ENCODE measurements around the gene RFPL1.

Gene RFPL1

GRCh38 chr22:29443452-29443851, 5.1 kb downstream of the RFPL1 start:
- no peak for DNase-seq (ENCODE audit: low read depth in 2 of 2)

DNA sequence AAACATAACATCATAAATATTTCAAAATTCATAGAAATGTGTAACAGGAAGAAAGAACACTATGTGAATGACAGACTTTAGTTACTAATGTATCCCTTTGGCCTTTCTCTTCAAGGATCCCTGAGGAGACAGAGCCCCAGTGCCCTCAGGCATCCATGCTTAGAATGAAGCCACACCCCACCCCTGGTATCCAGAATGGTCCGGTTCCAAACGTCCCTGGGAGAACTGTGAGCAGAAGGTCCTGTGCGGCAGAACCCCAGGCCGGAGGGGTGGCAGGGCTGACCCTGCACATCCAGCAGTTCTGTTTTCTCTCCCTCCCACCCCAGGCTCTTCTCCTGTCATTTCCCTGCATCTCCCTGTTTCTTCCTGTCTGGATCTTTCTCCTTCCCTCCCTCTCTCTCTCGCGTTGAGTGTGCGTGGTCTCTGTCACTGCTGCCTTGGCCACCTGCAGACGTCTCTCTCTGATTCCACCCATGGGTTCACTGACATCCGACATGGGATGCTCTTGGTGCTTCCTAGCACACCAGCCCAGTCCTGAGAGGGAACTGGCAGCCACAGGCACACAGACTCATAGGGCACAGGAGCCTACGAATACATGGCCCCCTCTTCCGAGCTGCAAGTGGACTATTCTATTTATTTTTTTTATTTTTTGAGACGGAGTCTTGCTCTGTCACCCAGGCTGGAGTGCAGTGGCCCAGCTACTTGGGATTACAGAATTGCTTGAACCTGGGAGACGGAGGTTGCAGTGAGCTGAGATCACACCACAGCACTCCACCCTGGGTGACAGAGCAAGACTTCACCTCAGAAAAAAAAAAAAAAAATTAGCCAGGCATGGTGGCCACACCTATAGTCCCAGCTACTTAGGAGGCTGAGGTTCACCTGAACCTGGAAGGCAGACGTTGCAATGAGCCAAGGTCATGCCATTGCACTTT, 5.7 kb downstream of the RFPL1 start:
- no peak for DNase-seq (ENCODE audit: low read depth in 2 of 2)

DNA sequence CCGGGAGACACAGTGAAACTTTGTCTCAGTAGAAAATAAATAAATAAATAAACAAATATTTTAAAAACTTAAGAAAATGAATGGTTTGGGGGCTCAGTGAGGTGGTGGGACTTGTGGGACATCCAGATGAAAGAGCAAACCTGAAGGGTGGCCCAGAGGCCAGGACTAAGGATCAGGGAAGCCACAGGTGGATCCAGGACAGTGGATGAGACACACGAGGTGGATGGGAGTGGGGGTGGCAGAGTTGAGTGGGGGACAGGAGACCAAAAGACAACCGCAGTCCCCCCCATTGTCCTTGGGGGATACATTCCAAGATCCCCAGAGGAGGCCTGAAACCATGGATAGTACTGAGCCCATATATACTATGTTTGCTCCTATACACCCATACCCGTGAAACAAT, 7.1 kb downstream of the RFPL1 start:
- DNase-seq (ENCODE audit: low read depth in 2 of 2): no peak

DNA sequence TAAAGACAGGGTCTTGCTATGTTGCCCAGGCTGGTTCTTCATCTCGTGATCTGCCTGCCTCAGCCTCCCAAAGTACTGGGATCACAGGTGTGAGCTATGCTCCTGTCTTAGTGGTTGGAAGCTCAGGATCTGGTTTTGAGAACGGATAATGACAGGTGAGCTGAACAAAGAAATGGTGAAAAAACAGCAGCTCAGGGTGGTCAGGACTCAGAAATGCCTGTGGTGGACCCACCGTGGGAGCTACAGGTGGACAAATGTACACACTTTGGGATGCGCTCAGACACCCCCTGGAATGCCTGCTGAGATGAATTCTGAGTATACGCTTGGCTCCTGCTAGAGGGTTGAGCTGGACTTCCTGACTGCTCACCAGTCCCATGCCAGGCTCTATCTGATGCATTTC, 9.5 kb downstream of the RFPL1 start:
- no peak for DNase-seq (ENCODE audit: low read depth in 2 of 2)

DNA sequence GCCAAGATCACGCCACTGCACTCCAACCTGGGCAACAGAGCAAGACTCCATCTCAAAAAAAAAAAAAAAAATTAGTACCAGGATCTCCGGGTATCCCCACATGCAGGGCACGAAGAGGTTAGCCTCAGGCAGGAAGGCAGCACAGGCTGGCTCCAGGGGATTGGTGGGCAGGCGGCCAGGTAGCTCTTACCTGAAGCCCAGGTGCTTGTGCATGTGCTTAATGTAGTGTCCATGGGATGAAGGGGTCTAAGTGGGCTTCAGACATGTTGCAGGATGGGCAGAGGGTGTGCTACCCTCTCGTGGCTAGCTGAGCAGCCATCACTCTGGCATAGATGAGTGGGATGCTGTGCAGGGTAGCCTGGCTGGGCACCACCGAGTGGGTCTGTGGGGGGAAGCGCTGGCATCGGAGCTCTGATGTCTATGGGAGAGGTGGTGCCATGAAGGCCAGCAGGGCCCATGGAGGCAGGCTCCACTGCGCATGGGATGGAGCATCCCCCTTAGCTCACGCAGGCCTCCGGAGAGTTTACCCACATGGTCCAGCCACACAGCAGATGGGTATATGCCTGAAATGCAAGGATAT, 11.0 kb downstream of the RFPL1 start:
- no peak for DNase-seq (ENCODE audit: low read depth in 2 of 2)

- DNase-seq (ENCODE audit: low read depth in 2 of 2): no peak
Observed at GRCh38 chr22:29450222-29450621, 11.8 kb downstream of the RFPL1 start.

- DNase-seq (ENCODE audit: low read depth in 2 of 2): no peak
Observed at GRCh38 chr22:29451863-29452262, 13.5 kb downstream of the RFPL1 start.

GRCh38 chr22:29454276-29454675, 15.9 kb downstream of the RFPL1 start:
- no peak for DNase-seq (ENCODE audit: low read depth in 2 of 2)

DNA sequence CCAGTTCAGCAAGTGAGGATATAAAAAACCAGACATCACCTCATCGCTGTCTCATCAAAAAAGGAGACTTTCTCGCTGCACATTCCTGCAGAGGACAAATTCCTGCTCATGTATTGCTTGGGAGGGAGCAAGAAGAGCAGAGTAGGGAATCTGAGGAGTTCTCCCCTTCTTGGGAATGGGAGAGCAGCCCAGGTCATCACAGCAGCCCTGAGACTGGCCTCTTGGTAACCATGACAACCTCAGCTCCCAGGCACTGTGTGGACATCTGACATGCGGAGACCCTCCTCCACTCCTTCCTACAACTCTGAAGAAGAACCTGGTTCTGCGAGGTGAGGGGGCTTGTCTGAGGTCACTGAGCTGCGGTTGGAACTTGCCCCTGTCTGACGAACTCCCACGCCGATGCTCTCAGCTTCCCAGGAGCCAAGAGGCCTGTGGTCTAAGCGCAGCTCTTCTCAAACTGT, 17.9 kb downstream of the RFPL1 start:
- DNase-seq (ENCODE audit: low read depth in 2 of 2): peak; percentile 20 to 33

DNA sequence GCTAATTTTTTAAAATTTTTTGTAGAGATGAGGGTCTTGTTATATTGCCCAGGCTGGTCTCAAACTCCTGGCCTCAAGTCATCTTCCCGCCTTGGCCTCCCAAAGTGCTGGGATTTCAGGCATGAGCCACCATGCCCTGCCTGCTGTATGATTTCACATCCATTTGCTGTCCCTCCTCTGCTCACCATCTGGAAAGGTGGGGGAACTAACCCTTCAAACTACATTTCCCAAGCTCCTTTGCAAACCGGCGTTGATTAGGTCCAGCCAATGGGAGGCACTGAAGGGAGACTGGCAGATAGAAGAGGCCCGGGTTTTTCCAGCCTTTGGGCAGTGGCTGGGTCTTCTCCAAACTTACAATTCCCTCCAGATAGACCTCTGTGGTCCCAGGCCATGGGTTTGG, 19.3 kb downstream of the RFPL1 start:
- DNase-seq (ENCODE audit: low read depth in 2 of 2): no peak

DNA sequence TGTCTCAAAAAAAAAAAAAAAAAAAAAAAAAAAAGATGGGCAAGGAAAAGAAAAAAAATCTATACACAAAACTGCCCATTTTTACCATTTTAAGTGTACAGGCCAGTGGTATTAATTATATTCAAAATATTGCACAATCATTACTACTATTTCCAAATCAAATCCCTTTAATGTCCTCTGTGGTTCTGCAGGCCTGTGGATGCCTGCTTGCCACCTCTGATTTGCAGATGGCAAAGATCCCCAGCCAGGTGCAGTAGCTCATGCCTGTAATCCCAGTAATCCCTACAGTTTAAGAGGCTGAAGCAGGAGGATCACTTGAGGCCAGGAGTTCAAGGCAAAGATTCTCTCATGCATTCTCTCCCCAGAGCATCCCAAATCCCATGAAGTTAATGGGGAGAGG, 20.2 kb downstream of the RFPL1 start:
- no peak for DNase-seq (ENCODE audit: low read depth in 2 of 2)

DNA sequence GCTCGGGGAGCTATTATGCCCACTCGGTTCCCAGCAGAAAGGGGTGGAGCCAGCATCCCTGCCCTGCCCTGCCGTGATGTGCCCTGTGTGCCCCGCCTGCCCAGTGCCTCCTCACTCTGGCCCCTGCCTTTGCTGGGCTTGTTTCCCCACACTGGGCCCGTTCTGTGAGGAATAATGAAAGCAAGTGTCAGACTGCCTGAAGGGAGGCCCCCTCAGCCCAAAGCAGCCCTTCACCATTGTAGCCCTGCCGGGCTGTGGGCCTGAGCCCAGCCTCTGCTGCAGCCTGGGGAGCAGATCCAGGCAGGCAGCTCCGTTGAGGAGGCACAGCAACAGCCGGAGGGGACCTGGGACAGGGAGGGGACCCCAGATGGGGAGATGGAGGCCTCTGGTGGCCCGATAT, 21.4 kb downstream of the RFPL1 start:
- no peak for DNase-seq (ENCODE audit: low read depth in 2 of 2)

- no peak for DNase-seq (ENCODE audit: low read depth in 2 of 2)
Observed at GRCh38 chr22:29461263-29461662, 22.9 kb downstream of the RFPL1 start.

DNA sequence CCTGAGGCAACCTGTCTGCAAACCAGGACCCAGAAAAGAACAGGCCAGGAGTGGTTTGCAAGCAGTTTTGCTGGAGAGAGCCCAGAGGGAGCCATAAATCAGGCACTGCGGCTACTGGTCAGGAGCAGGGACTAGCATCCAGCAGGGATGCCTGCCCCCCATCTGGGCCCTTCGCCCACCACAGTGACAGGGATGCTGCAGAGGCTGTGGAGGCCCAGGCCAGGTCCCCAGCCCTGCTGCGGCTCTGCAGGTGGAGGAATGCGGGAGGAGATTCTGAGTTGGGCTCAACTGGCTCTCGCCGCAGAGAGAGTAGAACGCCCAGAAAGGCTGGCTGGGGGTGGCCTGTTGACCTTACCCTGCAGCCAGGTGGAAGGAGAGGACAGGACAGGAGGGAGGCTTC, 25.2 kb downstream of the RFPL1 start:
- no peak for DNase-seq (ENCODE audit: low read depth in 2 of 2)

DNA sequence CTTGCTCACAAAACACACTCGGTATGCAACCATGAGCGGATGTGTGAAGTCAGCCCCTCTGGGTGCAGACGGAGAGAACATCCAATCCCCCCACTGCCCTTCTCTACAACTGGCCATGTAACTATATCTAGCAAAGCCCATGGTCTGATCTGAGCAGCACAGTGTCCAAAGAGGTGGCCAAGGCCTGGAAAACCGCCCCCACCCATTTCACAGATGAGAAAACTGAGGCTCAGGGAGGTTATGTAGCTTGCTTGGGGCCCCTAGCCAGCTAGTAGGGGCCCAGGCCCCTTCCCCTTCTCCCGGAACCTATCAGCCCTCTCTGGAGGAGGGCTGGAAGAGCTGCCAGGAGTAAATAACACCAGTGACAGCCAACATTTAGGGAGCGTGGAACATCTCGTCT, 26.2 kb downstream of the RFPL1 start:
- no peak for DNase-seq (ENCODE audit: low read depth in 2 of 2)

GRCh38 chr22:29469755-29470154, 31.4 kb downstream of the RFPL1 start:
- DNase-seq (ENCODE audit: low read depth in 2 of 2): no peak

GRCh38 chr22:29470159-29470855, 31.9 kb downstream of the RFPL1 start:
- DNase-seq (ENCODE audit: low read depth in 2 of 2): peak in 1 of 2 experiments; percentile 3

DNA sequence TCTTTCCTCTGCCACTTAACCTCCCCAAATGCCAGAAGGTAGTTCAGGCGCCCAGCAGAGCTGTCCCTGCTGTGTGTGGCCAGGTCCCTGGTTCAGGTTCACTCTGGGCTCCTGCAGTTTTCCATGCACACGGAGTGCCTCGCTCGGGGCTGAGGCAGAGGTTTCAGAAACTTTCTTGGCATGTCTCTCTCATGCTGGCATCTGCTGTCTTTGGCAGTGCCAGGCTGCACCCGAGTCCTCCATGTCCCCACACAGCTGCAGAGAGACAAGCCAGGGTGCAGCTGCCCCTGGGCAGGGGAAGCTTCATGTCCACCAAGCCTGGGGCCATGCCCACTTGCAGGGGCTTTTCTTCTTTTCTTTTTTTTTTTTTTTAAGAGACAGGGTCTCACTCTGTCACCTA, 34.6 kb downstream of the RFPL1 start:
- DNase-seq (ENCODE audit: low read depth in 2 of 2): no peak

DNA sequence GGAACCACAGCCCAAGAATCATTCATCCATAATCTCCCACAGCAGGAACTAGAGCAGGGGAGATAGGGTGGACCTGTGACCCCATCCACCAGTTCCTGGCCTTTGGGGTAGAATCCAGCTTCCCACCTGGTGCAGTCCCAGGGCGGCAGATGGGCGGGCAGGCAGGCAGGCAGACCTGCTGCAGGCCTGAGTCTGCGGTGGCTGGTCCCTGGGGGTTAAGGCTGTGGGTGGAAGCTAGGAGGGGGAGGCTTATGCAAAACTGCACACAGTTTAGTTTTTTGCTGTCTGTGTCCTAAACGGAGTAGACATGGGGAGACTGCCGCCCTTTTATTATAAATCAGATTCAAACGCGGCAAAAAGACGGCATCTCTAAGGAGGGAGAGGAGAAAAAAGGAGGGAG, 37.2 kb downstream of the RFPL1 start:
- DNase-seq (ENCODE audit: low read depth in 2 of 2): no peak

- no peak for DNase-seq (ENCODE audit: low read depth in 2 of 2)
Observed at GRCh38 chr22:29476116-29476515, 37.7 kb downstream of the RFPL1 start.

DNA sequence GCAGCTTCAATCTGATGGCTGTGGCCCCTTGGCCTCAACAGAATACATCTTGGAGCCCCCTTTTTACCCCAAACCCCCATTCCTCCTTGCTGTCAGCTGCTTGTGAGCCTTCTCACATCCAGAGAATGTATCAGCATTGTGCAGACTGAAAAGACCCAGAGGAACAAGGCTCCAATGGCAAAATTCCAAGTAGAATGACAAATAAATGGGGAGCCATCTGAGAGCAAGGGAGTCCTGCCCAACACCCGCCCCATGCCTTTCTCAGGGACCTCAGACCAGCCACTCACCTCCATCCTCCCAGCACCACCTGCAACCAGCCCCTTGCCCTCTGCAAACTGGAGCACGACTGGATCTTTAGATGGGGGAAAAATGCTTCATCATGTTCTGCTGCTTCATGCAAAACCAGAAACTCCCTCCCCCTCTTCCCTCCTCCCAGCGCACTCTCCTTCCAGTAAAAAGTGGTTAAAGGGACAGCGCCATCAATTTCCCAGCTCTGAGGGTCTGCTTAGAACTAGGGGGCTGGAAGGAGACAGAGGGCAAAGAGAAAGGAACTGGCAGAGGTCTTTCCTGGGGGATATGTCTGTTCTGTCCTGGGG, 39.4 kb downstream of the RFPL1 start:
- no peak for DNase-seq (ENCODE audit: low read depth in 2 of 2)
